Right atrium auricular region (tissue), 2 donors: Measurements from ENCODE around the gene AKR1C3. TPM values are rescaled to one million over a fixed set of nuclear protein-coding genes. Genes with fewer than 3 reads are reported as not detected.
"Not testable (repeated sequence)": the region's sequence is repeated elsewhere in the genome, so short reads cannot be mapped to it uniquely, and the experiment has no call there.

Source experiments
- DNase-seq: peaks from one replicate; pipeline ENCODE4 v3.0.0-alpha.2; 2019; ENCODE audit warnings: low spot score
- H3K27ac ChIP-seq, 2 donors: fragments of 200-600 bp; sonication (generic); 1 replicate in 1 of 2; 2 replicates in 1 of 2; pipeline ENCODE4 v1.5.1; 2016 to 2019
- H3K27me3 ChIP-seq, 2 donors: fragments of 200-600 bp; sonication (generic); one replicate each; pipeline versions ENCODE4 v1.5.1 to v1.6.0; 2017 to 2019
- H3K36me3 ChIP-seq: fragments of 200-600 bp; sonication (generic); one replicate; pipeline ENCODE4 v1.5.1; 2016
- H3K4me1 ChIP-seq, 2 donors: fragments of 200-600 bp; sonication (generic); one replicate each; pipeline versions ENCODE4 v1.5.1 to v1.6.0; 2017 to 2019
- H3K4me3 ChIP-seq, 2 donors: fragments of 200-600 bp; sonication (generic); 1 replicate in 1 of 2; 2 replicates in 1 of 2; pipeline ENCODE4 v1.5.1; 2017 to 2019; ENCODE audit warnings: mild to moderate bottlenecking in 1 of 2, moderate library complexity in 1 of 2
- H3K9me3 ChIP-seq, 2 donors: fragments of 200-600 bp; sonication (generic); one replicate each; pipeline ENCODE4 v1.5.1; 2019
- total RNA-seq, 2 donors: library from RNA; depleted of rRNA; stranded (reverse); fragments of >200 nt; gene quantifications; one replicate each; pipeline ENCODE4 v1.1.0, GENCODE V29; 2016
- TF ChIP-seq, protein P1 (sequence below), 2 donors: fragments of 200-600 bp; sonication (generic); IDR thresholded peaks; one replicate each; pipeline ENCODE4 v1.5.1; 2019; ENCODE audit warnings: antibody characterized with exemption in 2 of 2

Gene AKR1C3
- 10 to 100 TPM; 42.1 to 48.9 TPM for total RNA-seq

DNA sequence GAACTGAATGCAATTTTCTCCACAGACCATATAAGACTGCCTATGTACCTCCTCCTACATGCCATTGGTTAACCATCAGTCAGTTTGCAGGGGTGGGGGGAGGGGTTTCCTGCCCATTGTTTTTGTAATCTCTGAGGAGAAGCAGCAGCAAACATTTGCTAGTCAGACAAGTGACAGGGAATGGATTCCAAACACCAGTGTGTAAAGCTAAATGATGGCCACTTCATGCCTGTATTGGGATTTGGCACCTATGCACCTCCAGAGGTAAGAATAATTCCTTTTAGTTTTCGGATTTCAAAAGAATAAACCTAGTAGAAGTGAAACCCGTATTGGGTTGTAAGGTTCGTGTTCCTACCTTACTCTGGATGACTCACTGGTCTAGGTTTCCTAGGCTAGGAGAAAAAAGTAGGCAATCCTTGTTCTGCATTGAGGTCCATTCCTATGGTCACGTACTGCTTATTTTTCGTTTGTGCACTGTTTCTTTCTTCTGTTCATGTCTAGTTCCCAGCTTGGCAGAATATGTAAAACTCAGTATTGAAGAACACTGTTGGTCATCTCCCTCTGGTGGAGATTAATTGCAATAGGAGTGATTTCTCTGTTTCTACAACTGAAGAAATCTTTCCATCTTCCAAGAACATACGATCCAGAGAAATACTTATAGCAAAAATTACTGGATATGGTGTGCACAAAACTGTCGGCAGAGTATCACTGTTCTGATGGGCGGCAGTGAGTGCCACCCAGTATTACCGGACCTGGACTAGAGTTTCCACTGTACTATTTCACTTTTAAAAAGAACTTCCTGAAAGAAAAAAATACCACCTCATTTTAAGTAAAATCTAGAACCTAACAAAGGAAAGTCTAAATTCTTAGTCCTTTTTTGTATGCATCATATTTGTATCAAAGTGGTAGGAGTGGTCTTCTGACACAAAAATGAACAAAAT, at the start of gene AKR1C3:
Gene AKR1C3, plus strand, starts transcription at position 150 of the 941 bp plus-strand sequence. Its CDS starts 31 bp downstream, at position 181.
- Histone ChIP-seq H3K4me1 (peaks cover 0 to 4% of the 10 kb centered on the region in 2 donors), H3K4me3 (peak within 1 kb of the TSS; percentile 44 to 53), H3K27me3 (no peaks in the 10 kb centered on the region), H3K36me3 (no peaks in the 10 kb centered on the region), H3K9me3 (peaks cover 0 to 9% of the 10 kb centered on the region in 2 donors), H3K27ac (peak within 1 kb of the TSS; percentile 65 to 77)
- no peak for DNase-seq
- TF ChIP-seq, protein P1, sequence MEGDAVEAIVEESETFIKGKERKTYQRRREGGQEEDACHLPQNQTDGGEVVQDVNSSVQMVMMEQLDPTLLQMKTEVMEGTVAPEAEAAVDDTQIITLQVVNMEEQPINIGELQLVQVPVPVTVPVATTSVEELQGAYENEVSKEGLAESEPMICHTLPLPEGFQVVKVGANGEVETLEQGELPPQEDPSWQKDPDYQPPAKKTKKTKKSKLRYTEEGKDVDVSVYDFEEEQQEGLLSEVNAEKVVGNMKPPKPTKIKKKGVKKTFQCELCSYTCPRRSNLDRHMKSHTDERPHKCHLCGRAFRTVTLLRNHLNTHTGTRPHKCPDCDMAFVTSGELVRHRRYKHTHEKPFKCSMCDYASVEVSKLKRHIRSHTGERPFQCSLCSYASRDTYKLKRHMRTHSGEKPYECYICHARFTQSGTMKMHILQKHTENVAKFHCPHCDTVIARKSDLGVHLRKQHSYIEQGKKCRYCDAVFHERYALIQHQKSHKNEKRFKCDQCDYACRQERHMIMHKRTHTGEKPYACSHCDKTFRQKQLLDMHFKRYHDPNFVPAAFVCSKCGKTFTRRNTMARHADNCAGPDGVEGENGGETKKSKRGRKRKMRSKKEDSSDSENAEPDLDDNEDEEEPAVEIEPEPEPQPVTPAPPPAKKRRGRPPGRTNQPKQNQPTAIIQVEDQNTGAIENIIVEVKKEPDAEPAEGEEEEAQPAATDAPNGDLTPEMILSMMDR (IDR thresholded peaks at IDR 0.05): peak; percentile 37 to 81

DNA sequence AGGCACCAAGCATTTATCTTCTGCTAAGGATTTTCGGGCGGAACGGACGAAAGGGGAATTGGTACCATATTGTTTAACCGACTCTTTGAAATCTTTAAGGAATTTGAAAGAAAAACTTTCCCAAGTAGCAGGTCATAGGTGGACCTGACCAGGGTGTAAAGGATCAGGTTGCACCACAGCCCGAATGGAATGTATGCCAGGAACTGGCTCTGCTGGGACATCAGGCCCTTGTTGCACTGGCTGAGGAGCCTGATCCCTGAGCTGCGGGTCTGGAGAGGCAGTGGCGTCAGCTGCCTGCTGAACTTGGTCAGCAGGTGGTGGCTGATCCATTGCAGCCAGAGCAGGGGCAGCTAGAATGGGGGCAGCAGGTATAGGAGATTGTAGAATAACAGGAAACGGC, 49.1 kb upstream of the AKR1C3 start:
- H3K4me1 ChIP-seq: no peaks in the 10 kb centered on the region
- H3K36me3 ChIP-seq: no peaks in the 10 kb centered on the region
- no peaks in the 10 kb centered on the region for H3K9me3 ChIP-seq
- DNase-seq: no peak
- no peak overlapping the region for H3K4me3 ChIP-seq
- H3K27me3 ChIP-seq: no peaks in the 10 kb centered on the region
- TF ChIP-seq, protein P1 (IDR thresholded peaks at IDR 0.05): no peak
- H3K27ac ChIP-seq: no peak overlapping the region

DNA sequence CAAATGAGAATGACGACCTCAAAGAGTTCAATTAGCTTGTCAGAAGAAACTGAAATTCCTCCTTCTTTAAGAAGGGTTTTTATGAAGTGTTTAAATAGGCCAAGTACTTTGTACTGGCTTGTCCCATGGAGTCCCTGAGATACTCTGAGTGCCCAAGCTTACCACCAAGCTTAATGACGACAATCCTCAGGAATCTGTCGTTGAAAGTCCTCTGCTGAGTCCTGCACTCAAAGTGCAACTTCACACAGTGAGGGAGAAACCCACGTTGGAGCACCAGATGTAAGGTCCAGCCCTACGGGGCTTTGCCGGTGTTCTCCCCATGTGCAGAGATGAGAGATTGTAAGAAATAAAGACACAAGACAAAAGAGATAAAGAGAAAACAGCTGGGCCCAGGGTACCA, 47.8 kb upstream of the AKR1C3 start:
- no peaks in the 10 kb centered on the region for H3K9me3 ChIP-seq
- H3K4me3 ChIP-seq: no peak overlapping the region
- H3K36me3 ChIP-seq: no peaks in the 10 kb centered on the region
- no peaks in the 10 kb centered on the region for H3K27me3 ChIP-seq
- H3K27ac ChIP-seq: no peak overlapping the region
- DNase-seq: no peak
- H3K4me1 ChIP-seq: no peaks in the 10 kb centered on the region
- TF ChIP-seq, protein P1 (IDR thresholded peaks at IDR 0.05): no peak

DNA sequence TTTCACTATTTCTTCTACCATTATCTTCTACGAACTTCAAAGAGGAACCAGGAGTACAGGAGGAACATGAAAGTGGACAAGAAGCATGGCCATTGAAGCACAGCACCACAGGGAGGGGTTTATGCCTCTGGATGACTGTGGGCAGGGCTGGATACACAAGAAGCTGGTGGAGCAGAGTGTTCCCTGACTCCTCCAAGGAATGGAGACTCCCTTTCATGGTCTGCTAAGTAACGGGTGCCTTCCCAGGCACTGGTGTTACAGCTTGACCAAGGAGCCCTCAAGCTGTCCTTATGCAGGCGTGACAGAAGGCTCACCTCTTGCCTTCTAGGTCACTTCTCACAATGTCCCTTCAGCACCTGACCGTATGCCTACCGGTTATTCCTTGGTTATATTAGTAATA, 47.2 kb upstream of the AKR1C3 start:
- H3K9me3 ChIP-seq, DNase-seq, H3K27ac ChIP-seq, H3K4me3 ChIP-seq, H3K4me1 ChIP-seq, H3K36me3 ChIP-seq, H3K27me3 ChIP-seq: not testable (repeated sequence)

DNA sequence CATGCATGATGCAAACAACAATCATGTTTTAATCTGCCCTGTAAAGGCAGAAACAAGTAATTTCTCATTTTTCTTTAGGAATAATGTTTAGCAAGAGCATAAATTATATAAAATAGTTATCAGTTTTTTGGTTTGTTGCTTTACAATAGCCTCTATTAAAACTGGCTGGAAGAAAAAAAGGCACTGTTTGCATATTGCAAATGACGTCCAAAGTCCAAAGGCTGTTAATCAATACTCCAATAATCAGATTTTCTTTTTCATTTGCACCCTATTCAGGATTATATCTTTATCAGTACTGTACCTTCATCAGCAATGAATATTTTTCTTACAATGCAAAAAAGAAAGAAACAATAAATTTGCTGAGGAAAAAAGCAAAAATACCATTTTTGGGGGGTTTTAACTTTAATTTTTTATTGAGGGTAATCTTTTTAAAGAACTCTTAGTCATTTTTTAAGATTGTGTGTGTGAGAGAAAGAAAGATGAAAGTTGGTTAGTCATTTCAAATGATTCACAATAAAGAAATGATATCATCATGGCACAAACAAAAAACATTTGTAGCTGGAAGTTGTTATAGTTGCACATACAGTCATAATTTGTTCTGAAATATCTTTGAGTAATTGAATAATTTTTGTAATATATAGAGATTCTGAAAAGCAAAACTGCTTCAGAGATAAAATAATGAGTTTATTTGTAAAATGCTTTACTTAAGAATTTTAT, 46.1 kb upstream of the AKR1C3 start:
- no peak overlapping the region for H3K27ac ChIP-seq
- no peak overlapping the region for H3K4me3 ChIP-seq
- H3K27me3 ChIP-seq: no peaks in the 10 kb centered on the region
- H3K36me3 ChIP-seq: no peaks in the 10 kb centered on the region
- no peaks in the 10 kb centered on the region for H3K9me3 ChIP-seq
- TF ChIP-seq, protein P1 (IDR thresholded peaks at IDR 0.05): no peak
- DNase-seq: no peak
- no peaks in the 10 kb centered on the region for H3K4me1 ChIP-seq

DNA sequence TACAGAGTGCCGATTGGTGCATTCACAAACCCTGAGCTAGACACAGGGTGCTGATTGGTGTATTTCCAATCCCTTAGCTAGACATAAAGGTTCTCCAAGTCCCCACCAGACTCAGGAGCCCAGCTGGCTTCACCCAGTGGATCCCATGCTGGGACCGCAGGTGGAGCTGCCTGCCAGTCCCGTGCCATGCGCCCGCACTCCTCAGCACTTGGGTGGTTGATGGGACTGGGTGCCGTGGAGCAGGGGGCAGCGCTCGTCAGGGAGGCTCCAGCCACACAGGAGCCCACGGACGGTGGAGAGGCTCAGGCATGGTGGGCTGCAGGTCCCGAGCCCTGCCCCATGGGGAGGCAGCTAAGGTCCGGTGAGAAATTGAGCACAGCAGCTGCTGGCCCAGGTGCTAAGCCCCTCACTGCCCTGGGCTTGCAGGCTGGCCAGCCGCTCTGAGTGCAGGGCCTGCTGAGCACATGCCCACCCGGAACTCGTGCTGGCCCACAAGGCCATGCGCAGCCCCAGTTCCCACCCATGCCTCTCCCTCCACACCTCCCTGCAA, 41.2 kb upstream of the AKR1C3 start:
- not testable (repeated sequence) for H3K27ac ChIP-seq, H3K4me3 ChIP-seq, H3K36me3 ChIP-seq, H3K27me3 ChIP-seq, DNase-seq, H3K9me3 ChIP-seq, H3K4me1 ChIP-seq

DNA sequence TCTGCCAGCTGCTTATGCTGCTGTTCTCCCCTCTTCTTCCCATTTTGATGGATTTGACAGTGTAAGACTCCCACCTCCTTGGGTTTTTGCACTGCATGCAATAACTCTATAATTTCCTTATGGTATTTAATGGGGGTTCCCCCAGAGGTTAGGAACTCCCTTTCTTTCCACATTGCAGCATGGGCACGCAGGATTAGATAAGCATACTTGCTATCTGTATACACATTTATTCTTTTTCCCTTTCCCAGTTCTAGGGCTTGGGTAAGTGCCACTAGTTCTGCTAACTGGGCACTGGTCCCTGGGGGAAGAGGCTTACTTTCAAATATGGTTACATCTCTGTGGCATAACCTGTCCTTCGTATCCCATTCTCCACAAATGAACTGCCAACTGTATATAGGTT, 39.4 kb upstream of the AKR1C3 start:
- not testable (repeated sequence) for H3K27me3 ChIP-seq, H3K9me3 ChIP-seq, H3K4me1 ChIP-seq, H3K4me3 ChIP-seq, H3K36me3 ChIP-seq, DNase-seq, H3K27ac ChIP-seq

DNA sequence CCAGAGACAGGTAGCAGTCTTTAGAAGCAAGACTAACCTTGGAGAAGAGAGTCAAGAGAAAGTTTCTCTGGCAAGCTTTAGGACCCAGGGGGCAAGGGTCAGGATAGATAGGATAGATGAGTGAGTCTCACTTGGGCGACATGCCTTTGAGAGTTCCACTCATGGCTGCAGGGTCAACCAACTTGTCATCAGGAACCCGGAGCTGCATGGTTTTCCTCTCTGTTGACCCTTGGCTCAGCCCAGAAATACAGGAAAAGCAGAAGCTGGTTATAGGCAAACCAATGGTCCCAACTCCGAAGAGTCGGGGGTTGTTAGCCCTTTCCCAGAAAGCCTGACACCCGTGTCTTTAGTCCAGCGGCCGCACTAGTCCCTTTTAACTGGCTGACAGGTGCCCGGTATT, 34.9 kb upstream of the AKR1C3 start:
- H3K27ac ChIP-seq, H3K9me3 ChIP-seq, H3K27me3 ChIP-seq, H3K4me3 ChIP-seq, DNase-seq, H3K4me1 ChIP-seq, H3K36me3 ChIP-seq: not testable (repeated sequence)

DNA sequence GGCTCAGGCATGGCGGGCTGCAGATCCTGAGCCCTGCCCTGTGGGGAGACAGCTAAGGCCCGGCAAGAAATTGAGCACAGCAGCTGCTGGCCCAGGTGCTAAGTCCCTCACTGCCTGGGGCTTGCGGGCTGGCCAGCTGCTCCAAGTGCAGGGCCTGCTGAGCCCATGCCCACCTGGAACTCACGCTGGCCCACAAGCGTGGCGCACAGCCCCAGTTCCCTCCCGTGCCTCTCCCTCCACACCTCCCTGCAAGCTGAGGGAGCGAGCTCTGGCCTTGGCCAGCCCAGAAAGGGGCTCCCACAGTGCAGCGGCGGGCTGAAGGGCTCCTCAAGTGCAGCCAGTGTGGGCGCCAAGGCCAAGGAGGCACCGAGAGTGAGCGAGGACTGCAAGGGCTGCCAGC, 33.4 kb upstream of the AKR1C3 start:
- not testable (repeated sequence) for H3K27me3 ChIP-seq, DNase-seq, H3K9me3 ChIP-seq, H3K36me3 ChIP-seq, H3K4me3 ChIP-seq, H3K4me1 ChIP-seq, H3K27ac ChIP-seq
